HG02938 (cell line): ENCODE data around the gene BEST2.
"Not testable (repeated sequence)": the region's sequence is repeated elsewhere in the genome, so short reads cannot be mapped to it uniquely, and the experiment has no call there.

Experiments
- ATAC-seq: cut with Tn5 transposase; IDR thresholded peaks from one replicate; pipeline ENCODE4 v1.9.1; 2021; ENCODE audit warnings: mild to moderate bottlenecking, moderate library complexity; ENCODE audit not compliant: unreplicated experiment

Gene BEST2

DNA sequence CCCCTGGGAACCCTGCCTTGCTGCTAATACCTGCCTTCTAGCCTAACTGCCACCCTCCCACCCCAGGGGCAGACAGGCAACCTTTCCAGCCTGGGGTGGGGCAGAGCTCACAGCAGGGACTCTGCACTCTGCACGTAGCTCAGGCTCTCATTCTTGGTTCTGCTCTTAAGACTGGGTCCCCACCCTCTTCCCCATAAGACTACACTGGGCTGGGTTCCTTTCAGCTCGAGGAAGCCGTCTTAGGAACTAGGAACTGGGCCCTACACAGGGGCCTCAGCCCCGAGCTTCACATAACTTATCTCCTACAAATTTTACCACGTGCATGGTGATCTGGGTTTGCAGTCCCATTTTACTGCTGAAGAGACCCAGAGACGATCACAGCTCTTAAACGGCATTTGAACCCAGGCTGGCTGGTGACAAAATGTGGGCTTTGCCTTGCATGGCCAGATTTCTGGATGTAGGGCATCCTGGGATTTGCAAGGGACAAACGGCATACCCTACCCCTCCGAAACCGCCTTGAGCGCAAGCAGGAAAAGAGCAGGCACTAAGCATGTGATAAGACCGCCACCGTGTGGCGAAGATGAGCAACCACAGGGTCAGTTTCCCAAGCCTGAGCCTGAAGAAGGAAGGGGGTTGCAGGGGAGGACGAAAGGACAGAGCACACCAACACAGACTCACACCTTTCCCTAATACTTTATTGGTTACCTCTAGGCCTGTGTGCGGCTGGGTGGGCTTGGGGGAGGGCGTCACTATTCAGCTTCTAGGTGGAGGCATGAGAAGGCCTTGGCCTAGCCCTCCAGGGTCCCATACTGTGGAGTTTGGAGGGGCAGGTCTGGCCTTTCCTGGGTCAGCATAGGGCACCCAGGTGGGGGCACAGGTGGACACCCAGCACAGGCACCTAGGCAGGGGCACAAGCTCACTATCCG, 44.8 kb downstream of the BEST2 start:
- no peak for ATAC-seq

DNA sequence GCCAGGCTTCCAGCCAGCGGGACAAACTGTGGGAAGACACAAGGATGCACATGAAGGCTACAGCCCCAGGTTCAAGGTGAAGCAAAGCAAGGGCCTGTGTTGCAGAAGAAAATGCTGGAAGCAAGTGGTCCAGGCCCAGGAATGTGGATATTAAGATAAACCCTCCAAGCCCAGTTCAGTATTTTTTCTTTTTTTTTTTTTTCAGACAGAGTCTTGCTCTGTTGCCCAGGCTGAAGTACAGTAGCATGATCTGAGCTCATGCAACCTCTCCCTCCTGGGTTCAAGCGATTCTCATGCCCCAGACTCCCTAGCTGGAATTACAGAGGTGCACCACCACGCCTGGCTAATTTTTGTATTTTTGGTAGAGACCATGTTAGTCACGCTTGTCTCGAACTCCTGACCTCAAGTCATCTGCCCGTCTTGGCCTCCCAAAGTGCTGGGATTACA, 45.6 kb downstream of the BEST2 start:
- no peak for ATAC-seq

DNA sequence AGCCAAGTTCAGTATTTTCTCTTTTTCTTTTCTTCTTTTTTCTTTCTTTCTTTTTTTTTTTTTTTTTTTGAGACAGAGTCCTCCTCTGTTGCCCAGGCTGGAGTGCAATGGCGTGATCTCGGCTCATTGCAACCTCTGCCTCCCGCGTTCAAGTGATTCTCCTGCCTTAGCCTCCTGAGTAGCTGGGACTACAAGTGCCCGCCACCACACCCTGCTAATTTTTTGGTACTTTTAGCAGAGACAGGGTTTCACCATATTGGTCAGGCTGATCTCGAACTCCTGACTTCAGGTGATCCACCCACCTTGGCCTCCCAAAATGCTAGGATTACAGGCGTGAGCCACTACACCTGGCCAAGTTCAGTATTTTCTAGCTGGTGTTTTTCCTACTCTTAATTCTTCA, 46.0 kb downstream of the BEST2 start:
- ATAC-seq: not testable (repeated sequence)

DNA sequence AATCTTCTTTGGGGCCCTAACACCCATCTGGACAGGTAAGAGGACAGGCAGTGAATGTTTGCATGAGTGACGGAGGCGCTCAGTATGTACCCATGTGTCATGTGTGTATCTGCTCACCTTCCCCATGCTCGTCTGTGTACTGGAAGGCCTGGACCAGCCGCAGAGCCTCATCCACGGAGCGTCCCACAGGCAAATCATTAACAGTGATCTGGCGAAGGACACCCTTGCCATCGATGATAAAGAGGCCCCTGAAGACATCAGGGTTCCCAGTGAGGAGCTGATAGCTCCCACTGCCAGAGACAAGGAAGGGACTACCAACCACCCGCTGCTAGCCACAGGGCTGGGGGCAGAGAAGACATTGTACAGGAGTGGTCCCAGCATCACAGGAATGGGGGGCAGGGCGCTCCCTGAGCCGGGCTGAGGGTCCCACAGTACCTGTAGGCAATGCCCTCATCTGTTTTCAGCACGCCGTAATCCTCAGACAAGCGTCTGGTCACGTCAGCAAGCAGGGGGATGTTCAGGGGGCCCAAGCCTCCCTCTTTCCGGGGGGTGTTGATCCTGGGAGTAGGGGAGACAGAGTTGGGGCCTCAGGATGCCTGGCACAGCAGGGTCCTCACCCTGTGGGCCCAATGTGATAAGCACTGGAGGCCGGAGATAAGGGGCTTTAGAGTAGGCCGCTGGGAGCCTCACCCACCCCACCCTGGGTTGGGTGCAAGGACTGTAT, 48.3 kb downstream of the BEST2 start:
- no peak for ATAC-seq

DNA sequence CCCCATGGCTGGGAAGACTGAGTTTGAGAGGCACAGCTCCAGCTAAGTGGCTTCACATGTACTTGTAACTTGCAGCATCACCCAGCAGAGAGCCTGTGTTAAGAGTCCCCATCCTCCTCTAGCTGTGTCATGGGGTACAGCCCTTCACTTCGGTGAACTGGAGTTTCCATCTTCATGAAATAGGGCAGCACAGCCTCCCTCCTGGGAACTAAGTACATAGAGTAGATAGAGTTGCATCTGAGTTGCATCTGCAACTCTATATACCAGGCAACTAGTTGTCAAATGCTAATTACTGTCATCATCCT, 48.8 kb downstream of the BEST2 start:
- no peak for ATAC-seq

DNA sequence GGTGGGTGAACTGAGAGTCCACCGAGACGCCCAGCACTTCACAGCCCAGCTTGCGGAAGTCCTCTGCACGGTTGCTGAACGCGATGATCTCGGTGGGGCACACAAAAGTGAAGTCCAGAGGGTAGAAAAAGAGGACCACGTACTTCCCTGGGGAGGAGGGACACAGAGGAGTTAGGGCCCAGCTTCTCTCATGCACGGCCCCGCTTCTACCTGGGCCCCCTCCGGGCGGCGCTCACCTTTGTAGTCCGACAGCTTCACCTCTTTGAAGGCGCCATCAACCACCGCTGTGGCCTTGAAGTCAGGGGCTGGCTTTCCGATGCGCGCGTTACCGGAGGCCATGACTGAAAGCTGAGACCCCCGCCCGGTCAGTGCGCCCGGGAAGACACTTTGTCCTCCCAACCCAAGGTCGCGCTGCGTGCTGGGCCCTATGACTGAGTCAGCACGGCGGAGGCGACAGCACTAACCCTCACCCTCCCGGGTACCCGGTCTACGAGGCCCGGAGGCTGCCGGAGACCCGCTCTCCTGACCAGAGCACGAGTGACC, 49.4 kb downstream of the BEST2 start:
- ATAC-seq: no peak

DNA sequence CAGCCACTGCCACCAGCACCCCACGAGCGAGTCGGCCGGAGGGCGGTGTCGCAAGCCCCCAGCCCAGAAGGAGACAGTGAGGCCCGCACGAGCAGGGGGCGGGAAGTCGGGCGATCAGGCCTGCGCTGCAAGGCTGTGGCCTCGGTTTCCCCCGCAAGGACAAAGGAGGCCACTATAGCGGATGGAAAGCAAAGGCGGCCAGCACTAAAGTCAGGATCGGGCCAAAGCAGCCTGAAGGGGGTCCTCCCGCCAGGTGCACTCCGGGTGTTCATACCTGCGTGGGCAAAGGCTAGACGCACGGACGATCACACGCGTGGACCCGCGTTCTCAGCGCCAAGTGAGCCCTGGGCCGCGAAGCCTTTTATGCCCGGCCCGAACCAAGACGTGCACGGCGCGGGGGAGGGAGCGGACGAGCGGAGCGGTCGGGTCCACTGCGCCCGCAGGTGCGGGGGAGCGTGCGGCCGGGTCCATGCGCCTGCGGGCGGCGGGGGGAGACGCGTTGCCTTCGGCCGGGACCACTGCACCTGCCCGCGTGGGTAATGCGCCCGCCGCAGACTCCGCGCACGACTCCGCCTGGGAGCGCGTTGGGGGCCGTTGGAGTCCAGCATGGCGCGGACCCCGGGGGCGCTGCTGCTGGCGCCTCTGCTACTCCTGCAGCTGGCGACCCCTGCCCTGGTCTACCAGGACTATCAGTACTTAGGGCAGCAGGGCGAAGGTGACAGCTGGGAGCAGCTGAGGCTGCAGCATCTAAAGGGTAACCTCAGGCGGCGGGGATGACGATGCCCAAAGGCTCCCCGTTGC, 50.1 kb downstream of the BEST2 start, which contains the start of the genes PRDX2 and THSD8:
Gene PRDX2, minus strand, starts transcription at position 335 of the 801 bp plus-strand sequence. CDS start 539 bp downstream, outside the sequence.
Gene THSD8, plus strand, starts transcription at position 604 of the 801 bp plus-strand sequence. Its CDS starts 3 bp downstream, at position 607.
- ATAC-seq: no peak

DNA sequence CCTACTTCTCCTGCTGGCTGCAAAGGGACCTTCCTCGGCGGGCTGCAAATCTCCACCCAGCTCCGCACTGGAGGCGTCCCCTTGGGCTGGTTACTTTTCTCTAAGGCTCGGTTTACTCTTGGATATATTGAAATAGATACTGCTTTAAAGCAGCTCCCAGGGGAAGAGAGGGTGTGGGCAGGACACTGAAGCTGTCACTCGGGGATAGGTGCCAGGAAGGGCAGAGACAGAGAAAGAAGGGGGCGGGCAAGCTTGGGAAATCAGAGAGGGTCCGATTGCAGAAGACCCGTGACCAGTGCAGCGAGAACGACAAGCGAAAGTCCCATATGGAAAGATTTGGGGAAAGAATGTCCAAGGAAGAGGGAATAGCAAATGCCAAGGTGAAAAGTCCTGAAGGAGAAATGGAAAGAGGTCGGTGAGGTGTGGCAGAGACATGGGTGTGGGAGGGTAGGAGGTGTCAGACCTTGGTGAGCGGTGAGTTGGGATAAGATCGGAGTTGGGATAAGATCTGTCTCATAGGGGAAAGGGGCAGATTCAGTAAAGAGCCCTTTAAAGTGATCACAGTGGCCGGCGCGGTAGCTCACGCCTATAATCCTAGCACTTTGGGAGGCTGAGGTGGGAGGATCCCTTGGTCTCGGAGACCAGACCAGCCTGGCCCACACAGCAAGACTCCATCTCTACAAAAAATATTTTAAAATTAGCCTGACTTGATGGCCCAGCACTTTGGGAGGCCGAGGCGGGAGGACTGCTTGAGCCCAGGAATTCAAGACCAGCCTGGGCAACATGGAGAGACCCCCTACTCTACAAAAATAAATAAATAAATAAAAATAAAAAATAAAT, 50.9 kb downstream of the BEST2 start:
- ATAC-seq: no peak

DNA sequence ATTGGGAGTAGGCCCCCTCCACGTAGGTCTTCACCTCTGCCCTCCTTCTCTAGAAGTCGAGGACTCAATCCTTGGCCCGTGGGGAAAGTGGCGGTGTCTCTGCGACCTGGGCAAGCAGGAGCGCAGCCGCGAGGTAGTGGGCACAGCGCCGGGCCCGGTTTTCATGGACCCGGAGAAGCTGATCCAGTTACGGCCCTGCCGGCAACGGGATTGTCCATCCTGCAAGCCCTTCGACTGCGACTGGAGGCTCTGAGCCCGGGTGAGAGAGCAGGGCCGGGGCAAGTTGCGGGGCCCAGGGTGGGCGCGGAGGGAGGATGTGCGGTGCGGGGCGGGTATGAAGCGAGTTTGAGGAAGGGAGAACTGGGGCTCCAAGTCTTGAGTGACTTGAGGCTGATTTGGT, 52.5 kb downstream of the BEST2 start:
- ATAC-seq: no peak

DNA sequence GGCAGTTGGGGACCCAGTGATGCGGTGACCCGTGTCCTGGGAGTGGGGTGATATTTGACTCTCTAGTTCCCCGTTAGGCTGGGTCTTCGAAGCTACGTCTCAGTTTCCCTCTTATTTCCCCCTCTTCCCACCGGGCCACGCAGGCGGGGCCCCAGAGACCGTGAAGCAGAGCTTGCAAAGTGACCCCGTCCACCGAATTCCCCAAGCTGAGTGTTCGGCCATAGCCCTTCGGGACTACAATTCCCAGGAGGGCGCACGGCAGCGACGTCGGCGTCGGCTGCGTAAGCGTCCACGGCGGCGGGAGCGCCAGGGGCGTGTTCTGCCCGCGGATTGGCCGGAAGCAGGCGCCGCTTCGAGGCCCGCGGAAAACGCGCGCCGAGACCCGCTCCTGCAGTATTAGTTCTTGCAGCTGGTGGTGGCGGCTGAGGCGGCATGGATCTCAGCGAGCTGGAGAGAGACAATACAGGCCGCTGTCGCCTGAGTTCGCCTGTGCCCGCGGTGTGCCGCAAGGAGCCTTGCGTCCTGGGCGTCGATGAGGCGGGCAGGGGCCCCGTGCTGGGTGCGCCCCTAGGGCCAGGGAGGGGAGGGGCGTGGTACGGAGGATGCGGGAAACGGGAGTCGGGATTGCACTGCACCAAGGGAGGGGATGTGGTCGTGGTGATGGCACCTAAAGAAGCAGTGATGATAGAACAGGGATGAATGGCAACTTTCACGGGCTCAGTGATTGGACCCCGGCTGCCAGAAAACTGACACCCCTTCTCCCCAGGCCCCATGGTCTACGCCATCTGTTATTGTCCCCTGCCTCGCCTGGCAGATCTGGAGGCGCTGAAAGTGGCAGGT, 54.9 kb downstream of the BEST2 start, which contains the start of gene RNASEH2A:
Gene RNASEH2A, plus strand, starts transcription at position 343 of the 840 bp plus-strand sequence. Its CDS starts 90 bp downstream, at position 433.
- peak; percentile 74 for ATAC-seq
